ENCODE measurements around the gene NEUROG3.

GRCh38 chr10:69571618-69572158 lies 1.5 kb downstream of the NEUROG3 start:
- TF ChIP-seq CTCF (IDR thresholded peaks at IDR 0.05): no peak
- no peak for TF ChIP-seq POLR2AphosphoS5 (IDR thresholded peaks at IDR 0.05)

Data from stomach (tissue), 4 donors.